Activated CD4-positive, alpha-beta T cell treated with anti-CD3 and anti-CD28 coated beads, Interleukin-2, amount 50 U/mL, for 48 hours (primary cell): Measurements from ENCODE around the gene ZMIZ1.

ENCODE experiments used
- DNase-seq, 2 experiments: peaks; one replicate each; pipeline ENCODE4 v3.0.0-alpha.2; 2020

Gene ZMIZ1

GRCh38 chr10:79142064-79142491 is 73.3 kb downstream of the ZMIZ1 start:
- DNase-seq: no peak

DNA sequence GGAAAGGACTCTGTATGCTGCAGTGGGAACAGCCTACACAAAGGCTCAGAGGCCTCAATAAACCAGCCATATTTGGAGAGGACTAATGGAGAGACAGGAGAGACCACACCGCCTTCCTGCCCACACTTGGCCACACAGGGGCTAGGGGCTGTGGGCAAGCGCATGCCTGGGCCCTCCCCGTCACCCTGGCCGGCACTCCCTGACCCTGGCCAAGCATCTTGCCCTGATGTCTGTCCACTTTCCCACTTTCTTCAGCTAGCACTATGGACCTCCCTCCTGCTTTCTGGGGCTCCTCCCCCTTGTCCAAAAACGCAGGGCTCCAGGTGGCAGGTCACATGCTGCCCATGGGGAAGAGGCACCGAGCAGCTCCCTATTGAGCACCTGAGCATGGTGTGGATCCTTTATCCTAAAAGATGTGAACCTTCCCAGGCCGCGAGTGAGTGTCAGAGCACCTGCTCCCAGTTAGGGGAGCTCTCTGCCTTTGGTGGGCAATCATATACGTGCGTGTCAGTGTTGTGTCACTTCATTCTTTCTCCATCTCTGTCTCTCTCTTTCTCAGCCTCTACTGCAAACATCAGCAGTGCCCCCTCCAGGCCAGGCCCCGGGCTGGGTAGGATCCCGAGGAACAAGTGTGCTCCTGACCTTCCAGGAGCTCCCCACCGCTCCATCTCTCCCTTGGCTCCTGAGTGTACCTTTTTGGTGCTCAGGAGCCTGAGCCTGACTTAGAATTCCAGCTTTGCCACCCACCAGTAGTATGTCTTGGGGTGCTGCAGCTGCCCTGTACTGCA is 74.0 kb downstream of the ZMIZ1 start:
- no peak for DNase-seq

DNA sequence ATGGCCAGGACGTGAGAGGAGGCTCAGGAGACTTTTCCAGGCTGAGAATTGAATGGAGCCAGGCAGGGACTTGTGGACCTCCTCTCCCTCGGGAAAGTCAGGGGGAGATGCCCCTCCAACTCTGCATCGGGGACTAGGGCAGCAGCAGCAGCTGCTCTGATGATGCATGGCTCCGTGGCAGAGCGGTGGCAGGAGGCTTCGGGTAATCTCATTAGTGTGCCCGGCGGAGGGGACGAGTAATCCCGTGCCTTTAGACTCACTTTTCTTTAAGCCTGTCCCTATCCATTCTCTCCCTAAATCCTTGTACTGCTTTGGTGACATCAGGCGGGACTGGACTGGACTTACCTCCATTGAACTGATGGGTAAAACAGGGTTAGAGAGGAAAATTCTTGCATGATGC is 75.1 kb downstream of the ZMIZ1 start:
- no peak for DNase-seq

- DNase-seq: no peak
Observed at GRCh38 chr10:79144351-79145173, 75.8 kb downstream of the ZMIZ1 start.

DNA sequence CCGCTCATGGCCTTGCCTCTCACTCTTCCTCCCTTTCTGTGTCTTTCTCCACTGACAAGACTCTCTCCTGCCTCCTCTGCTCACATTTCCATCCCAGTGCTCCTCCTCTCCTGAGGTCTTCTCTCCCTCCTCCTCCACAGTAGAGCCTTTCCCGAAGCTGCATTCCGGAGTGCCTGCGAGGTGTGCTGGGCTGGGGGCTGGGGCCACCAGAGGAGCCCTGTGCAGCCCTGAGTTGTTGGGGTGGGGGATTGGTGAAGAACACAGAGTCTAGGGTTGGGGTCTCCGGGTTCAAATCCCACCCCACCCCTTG is 76.4 kb downstream of the ZMIZ1 start:
- no peak for DNase-seq

GRCh38 chr10:79145517-79146470 is 77.0 kb downstream of the ZMIZ1 start:
- no peak for DNase-seq

DNA sequence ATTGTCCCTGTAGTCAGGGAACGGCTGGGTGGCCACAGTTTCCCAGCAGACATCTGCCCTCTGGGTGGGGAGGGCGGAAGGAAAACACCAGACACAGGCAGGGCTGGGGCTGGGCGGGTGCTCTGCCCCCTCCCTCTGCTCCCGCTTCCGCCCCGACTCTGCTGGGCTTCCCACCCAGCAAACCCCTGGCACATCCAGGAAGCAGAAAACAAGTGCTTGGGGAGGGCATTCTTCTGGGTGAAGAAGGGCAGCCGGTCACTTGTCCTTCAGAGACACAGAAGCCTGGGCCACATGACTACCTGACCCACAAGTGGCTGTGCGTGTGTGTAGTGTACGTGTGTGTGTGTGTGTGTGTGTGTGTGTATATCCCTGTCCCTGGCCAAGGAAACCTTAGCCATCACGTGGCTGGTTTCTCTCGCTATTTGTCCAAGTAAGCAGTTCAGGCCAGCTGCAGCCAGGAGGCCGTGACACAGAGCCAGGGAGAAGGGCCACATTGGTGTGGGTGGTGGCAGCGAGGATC is 77.9 kb downstream of the ZMIZ1 start:
- DNase-seq: peak in 1 of 2 experiments; percentile 16

DNA sequence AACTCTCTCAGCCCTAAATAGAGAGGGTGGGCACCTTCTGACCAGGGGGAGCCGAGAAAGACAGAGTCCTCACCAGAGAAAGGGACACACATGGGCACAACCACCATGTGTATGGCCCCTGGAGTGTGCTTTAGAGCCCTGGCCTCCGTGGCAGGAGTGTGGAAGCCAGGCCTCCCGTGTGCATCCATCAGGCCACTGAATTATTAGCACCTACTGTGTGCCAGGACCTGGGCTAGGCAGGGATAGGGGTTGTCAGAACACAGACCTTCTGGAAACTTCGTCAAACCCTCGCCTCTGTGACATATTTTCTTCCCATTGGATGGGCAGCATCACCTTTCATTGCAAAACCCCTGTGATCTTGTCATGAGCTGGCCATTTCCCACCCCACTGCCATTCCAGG is 78.5 kb downstream of the ZMIZ1 start:
- no peak for DNase-seq

DNA sequence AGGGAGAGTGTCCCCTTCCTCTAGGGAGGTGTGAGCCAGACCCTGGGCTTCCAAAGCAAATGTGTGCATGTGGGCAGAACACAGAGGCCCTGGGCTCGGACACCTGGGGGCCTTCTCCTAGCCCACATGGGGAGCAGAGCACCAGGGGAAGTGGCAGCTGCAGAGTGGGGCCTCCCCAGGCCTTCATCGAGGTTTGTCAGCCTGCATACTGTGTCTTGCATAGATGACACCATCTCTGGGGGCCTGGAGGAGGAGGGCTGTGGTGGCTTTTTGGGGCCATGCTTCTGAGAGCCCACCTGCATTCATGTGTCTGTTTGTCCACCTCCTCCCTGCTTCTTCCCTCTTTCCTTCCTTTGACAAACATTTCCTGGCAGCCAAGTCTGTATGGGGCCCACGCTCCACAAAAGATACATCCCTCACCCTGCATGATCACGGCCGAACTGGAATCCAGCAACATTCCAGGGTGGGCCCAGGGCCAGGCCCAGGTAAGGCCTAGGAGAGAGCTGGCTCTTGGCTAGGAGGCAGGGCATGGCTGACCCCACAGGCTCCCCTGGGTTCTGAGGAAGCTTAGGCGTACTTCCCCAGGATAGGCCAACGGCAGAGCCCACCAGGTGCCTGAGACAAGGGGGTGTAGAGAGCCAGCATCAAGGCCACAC is 79.2 kb downstream of the ZMIZ1 start:
- DNase-seq: no peak

- DNase-seq: no peak
Observed at GRCh38 chr10:79148452-79149344, 79.9 kb downstream of the ZMIZ1 start.

- DNase-seq: no peak
Observed at GRCh38 chr10:79149345-79149661, 80.5 kb downstream of the ZMIZ1 start.

- DNase-seq: peak; percentile 54 to 68
Observed at GRCh38 chr10:79149662-79150443, 81.1 kb downstream of the ZMIZ1 start.

DNA sequence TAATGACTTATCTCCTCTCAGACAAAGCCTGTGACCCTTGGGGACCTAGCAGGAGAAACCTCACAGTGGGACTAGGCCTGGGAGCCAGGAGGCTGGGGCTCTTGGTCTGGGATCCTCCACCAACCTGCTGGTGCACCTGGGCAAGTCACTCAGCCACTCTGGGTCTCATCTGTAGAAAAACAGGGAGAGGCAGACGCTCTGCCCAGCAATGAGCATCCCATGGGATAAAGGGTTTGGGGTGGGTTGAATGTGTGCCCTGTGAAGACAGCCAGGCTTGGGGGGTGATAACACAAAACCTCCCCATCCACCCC is 81.6 kb downstream of the ZMIZ1 start:
- no peak for DNase-seq

GRCh38 chr10:79152423-79152817 is 83.7 kb downstream of the ZMIZ1 start:
- no peak for DNase-seq

GRCh38 chr10:79153745-79154144 is 85.0 kb downstream of the ZMIZ1 start:
- DNase-seq: no peak

GRCh38 chr10:79155301-79156081 is 86.7 kb downstream of the ZMIZ1 start:
- no peak for DNase-seq

- DNase-seq: no peak
Observed at GRCh38 chr10:79156334-79157274, 87.8 kb downstream of the ZMIZ1 start.

GRCh38 chr10:79158004-79158340 is 89.2 kb downstream of the ZMIZ1 start:
- DNase-seq: no peak
